HEK293 (cell line): Measurements from ENCODE around the gene ENO2.
"Not testable (repeated sequence)": the region's sequence is repeated elsewhere in the genome, so short reads cannot be mapped to it uniquely, and the experiment has no call there.

Experiments used
- CTCF ChIP-seq: fragments of 450-650 bp; formaldehyde crosslinking; IDR thresholded peaks from 2 replicates; pipeline ENCODE4 v1.5.1; 2016; ENCODE audit warnings: missing biosample characterization, missing genetic modification characterization
- SETDB1 ChIP-seq: IDR thresholded peaks from one replicate; pipeline ENCODE4 v1.6.1; 2017; ENCODE audit warnings: mild to moderate bottlenecking, low read length, moderate library complexity, mixed read lengths; ENCODE audit not compliant: insufficient read length
- ZFP37 ChIP-seq: fragments of 450-650 bp; formaldehyde crosslinking; IDR thresholded peaks from 2 replicates; pipeline ENCODE4 v1.5.1; 2016; ENCODE audit warnings: missing biosample characterization, missing genetic modification characterization
- ZNF2 ChIP-seq: fragments of 450-650 bp; formaldehyde crosslinking; IDR thresholded peaks from 2 replicates; pipeline ENCODE4 v1.5.1; 2016; ENCODE audit warnings: missing biosample characterization, missing genetic modification characterization
- ZNF449 ChIP-seq: fragments of 450-650 bp; formaldehyde crosslinking; IDR thresholded peaks from 2 replicates; pipeline ENCODE4 v1.5.1; 2017; ENCODE audit warnings: missing biosample characterization, mild to moderate bottlenecking, missing genetic modification characterization, moderate library complexity
- ZNF660 ChIP-seq: fragments of 450-650 bp; IDR thresholded peaks from 2 replicates; pipeline ENCODE4 v1.5.1; 2018; ENCODE audit warnings: missing biosample characterization, mild to moderate bottlenecking, missing genetic modification characterization
- TF ChIP-seq, protein P1 (sequence below): fragments of 450-650 bp; formaldehyde crosslinking; IDR thresholded peaks from 2 replicates; pipeline ENCODE4 v1.5.1; 2016; ENCODE audit warnings: missing biosample characterization, missing genetic modification characterization

DNA sequence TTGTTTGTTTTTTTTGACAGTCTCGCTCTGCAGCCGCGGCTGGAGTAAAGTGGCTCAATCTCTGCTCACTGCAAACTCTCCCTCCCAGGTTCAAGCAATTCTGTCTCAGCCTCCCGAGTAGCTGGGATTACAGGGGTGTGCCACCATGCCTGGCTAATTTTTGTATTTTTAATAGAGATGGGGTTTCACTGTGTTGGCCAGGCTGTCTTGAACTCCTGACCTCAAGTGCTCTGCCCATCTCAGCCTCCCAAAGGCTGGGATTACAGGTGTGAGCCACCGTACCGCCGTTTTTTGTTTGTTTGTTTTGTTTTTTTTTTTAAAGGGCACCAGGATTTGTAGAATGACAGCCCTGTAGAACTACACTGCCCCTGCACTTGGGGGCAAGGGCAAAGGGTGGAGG, 25.6 kb upstream of the ENO2 start:
- not testable (repeated sequence) for TF ChIP-seq ZNF2 (tag by site-specific recombination); CTCF (tag by site-specific recombination); SETDB1; ZNF660 (tag by site-specific recombination); ZFP37 (tag by site-specific recombination); ZNF449
- TF ChIP-seq, protein P1, sequence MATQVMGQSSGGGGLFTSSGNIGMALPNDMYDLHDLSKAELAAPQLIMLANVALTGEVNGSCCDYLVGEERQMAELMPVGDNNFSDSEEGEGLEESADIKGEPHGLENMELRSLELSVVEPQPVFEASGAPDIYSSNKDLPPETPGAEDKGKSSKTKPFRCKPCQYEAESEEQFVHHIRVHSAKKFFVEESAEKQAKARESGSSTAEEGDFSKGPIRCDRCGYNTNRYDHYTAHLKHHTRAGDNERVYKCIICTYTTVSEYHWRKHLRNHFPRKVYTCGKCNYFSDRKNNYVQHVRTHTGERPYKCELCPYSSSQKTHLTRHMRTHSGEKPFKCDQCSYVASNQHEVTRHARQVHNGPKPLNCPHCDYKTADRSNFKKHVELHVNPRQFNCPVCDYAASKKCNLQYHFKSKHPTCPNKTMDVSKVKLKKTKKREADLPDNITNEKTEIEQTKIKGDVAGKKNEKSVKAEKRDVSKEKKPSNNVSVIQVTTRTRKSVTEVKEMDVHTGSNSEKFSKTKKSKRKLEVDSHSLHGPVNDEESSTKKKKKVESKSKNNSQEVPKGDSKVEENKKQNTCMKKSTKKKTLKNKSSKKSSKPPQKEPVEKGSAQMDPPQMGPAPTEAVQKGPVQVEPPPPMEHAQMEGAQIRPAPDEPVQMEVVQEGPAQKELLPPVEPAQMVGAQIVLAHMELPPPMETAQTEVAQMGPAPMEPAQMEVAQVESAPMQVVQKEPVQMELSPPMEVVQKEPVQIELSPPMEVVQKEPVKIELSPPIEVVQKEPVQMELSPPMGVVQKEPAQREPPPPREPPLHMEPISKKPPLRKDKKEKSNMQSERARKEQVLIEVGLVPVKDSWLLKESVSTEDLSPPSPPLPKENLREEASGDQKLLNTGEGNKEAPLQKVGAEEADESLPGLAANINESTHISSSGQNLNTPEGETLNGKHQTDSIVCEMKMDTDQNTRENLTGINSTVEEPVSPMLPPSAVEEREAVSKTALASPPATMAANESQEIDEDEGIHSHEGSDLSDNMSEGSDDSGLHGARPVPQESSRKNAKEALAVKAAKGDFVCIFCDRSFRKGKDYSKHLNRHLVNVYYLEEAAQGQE (tag by site-specific recombination), result not testable (repeated sequence)
